Endothelial cell of umbilical vein (primary cell): ENCODE results near the gene RFNG. TPM values are rescaled to one million over a fixed set of nuclear protein-coding genes. Genes with fewer than 3 reads are reported as not detected.

Source experiments
- BruUV-seq: library from RNA; stranded (reverse); fragments of 400-500 nt; replicated peaks from 2 replicates; lab custom pipeline; 2021; lab: Mats Ljungman, UMichigan
- CTCF ChIA-PET: fragments of 300-600, 350-600 bp; sonication (Branson Sonifier 250); formaldehyde crosslinking; loops from one replicate; lab custom pipeline; 2021; ENCODE audit warnings: antibody characterized with exemption, inconsistent platforms; lab: Charles Lee
- POLR2A ChIA-PET: fragments of 300-600, 350-600 bp; sonication (Branson Sonifier 250); formaldehyde crosslinking; loops from one replicate; lab custom pipeline; 2021; ENCODE audit warnings: antibody characterized with exemption, inconsistent platforms; lab: Charles Lee
- DNase-seq: peaks from one replicate; pipeline ENCODE4 v3.0.0-alpha.2; 2011; ENCODE audit warnings: low read depth, low spot score
- FAIRE-seq: peaks from 2 replicates; lab custom pipeline; 2011; peaks lifted over from hg19 to GRCh38; lab: Jason Lieb, UNC
- H2AFZ ChIP-seq: 2 replicates; pipeline ENCODE4 v1.6.0; 2012; ENCODE audit warnings: low read depth, low read length, control low read depth, inconsistent platforms
- H3K27ac ChIP-seq: 2 replicates; pipeline ENCODE4 v1.5.1; 2011; ENCODE audit warnings: low read depth, mild to moderate bottlenecking, control low read depth, low read length, moderate library complexity; ENCODE audit not compliant: insufficient read depth
- H3K27me3 ChIP-seq, 2 experiments: 2 replicates each; pipeline versions ENCODE4 v1.6.0 to v1.6.1; 2011; ENCODE audit warnings: low read length in 2 of 2, mixed read lengths in 1 of 2; ENCODE audit not compliant: control insufficient read depth in 2 of 2, insufficient read depth in 2 of 2
- H3K36me3 ChIP-seq, 2 experiments: 2 replicates in 1 of 2; 3 replicates in 1 of 2; pipeline ENCODE4 v1.5.1; 2011; ENCODE audit warnings: low read length in 2 of 2, mild to moderate bottlenecking in 1 of 2, moderate library complexity in 1 of 2; ENCODE audit not compliant: control insufficient read depth in 2 of 2, insufficient read depth in 2 of 2; ENCODE audit errors: extremely low read depth in 1 of 2
- H3K4me1 ChIP-seq: 3 replicates; pipeline ENCODE4 v1.5.1; 2011; ENCODE audit warnings: mild to moderate bottlenecking, low read length; ENCODE audit not compliant: control insufficient read depth, insufficient read depth; ENCODE audit errors: extremely low read depth
- H3K4me2 ChIP-seq: 2 replicates; pipeline ENCODE4 v1.6.1; 2011; ENCODE audit warnings: low read length, control low read depth, mixed read lengths; ENCODE audit not compliant: insufficient read depth
- H3K4me3 ChIP-seq, 3 experiments: fragments of 200-600 bp in 1 of 3; sonication (generic), shearing (Covaris generic) in 1 of 3; replicated peaks in 1 of 3; 2 replicates each; pipeline ENCODE4 v1.5.1; 2011 to 2016; ENCODE audit warnings: control low read depth in 3 of 3, low read length in 3 of 3, mild to moderate bottlenecking in 2 of 3, inconsistent platforms in 1 of 3, low read depth in 1 of 3, moderate library complexity in 1 of 3; ENCODE audit not compliant: insufficient read depth in 1 of 3
- H3K79me2 ChIP-seq: 2 replicates; pipeline ENCODE4 v1.6.0; 2012; ENCODE audit warnings: low read length, inconsistent platforms; ENCODE audit not compliant: control insufficient read depth, insufficient read depth
- H3K9ac ChIP-seq: replicated peaks from 2 replicates; pipeline ENCODE3; 2011; ENCODE audit warnings: low read length, control low read depth; ENCODE audit not compliant: insufficient read depth; ENCODE audit errors: extremely low read depth
- H3K9me1 ChIP-seq: replicated peaks from 3 replicates; pipeline ENCODE4 v1.6.0; 2011; ENCODE audit warnings: mild to moderate bottlenecking, low read length; ENCODE audit not compliant: control insufficient read depth, insufficient read depth; ENCODE audit errors: extremely low read depth
- H3K9me3 ChIP-seq: replicated peaks from 2 replicates; pipeline ENCODE4 v1.5.1; 2012; ENCODE audit warnings: low read length, inconsistent platforms; ENCODE audit not compliant: control insufficient read depth, insufficient read depth
- H4K20me1 ChIP-seq: replicated peaks from 2 replicates; pipeline ENCODE3; 2011; ENCODE audit warnings: mild to moderate bottlenecking, low read length; ENCODE audit not compliant: control insufficient read depth, insufficient read depth; ENCODE audit errors: extremely low read depth
- EZH2 ChIP-seq: IDR thresholded peaks from 2 replicates; pipeline ENCODE4 v1.6.1; 2012; ENCODE audit warnings: borderline replicate concordance, low read depth, mild to moderate bottlenecking, moderate library complexity, low read length, inconsistent platforms; ENCODE audit not compliant: severe bottlenecking
- FOS ChIP-seq: IDR thresholded peaks from 2 replicates; pipeline ENCODE4 v1.6.1; 2011; ENCODE audit warnings: mild to moderate bottlenecking, low read length, moderate library complexity, borderline replicate concordance; ENCODE audit not compliant: insufficient read depth
- GATA2 ChIP-seq: IDR thresholded peaks from 2 replicates; pipeline ENCODE4 v1.7.0; 2011; ENCODE audit warnings: low read depth, mild to moderate bottlenecking, moderate library complexity, mixed read lengths, low read length; ENCODE audit not compliant: insufficient read length, insufficient read depth
- JUN ChIP-seq: IDR thresholded peaks from 2 replicates; pipeline ENCODE4 v1.6.1; 2011; ENCODE audit warnings: borderline replicate concordance, low read depth; ENCODE audit not compliant: insufficient read length, insufficient read depth
- MYC ChIP-seq: IDR thresholded peaks from one replicate; pipeline ENCODE4 v1.6.1; 2011; ENCODE audit warnings: mild to moderate bottlenecking, low read depth, low read length
- POLR2A ChIP-seq: IDR thresholded peaks from 2 replicates; pipeline ENCODE4 v1.6.1; 2012; ENCODE audit warnings: low read depth, mild to moderate bottlenecking, control low read depth, low read length
- POLR2AphosphoS5 ChIP-seq: IDR thresholded peaks from 2 replicates; pipeline ENCODE4 v1.6.1; 2012; ENCODE audit warnings: low read depth, mild to moderate bottlenecking, control low read depth, low read length, moderate library complexity; ENCODE audit not compliant: insufficient read depth
- dilution Hi-C: fragments of 300-500 bp; cut with MboI; formaldehyde crosslinking; loops from one replicate; pipeline ENCODE4 v1.15.0; 2019; ENCODE audit warnings: low sequenced_read_pairs; ENCODE audit not compliant: extremely low pct_ligation_motif_present
- intact Hi-C: fragments of 100-400 bp; cut with micrococcal nuclease; formaldehyde crosslinking; loops from one replicate; pipeline ENCODE4 v1.10.0; 2022
- polyA plus RNA-seq, 4 experiments: library from polyadenylated mRNA; depleted of rRNA in 3 of 4; stranded (reverse) in 3 of 4; unstranded in 1 of 4; fragments of >200 nt; gene quantifications; 2 replicates each; pipeline versions ENCODE4 v1.2.1 to v1.2.3, GENCODE V29; 2011 to 2012; ENCODE audit warnings: missing spikeins in 1 of 4
- total RNA-seq: library from RNA; stranded (reverse); gene quantifications from 2 replicates; pipeline ENCODE4 v1.2.3, GENCODE V29; 2021
- TF ChIP-seq, protein P1 (sequence below): IDR thresholded peaks from 2 replicates; pipeline ENCODE4 v1.6.1; 2011; ENCODE audit not compliant: insufficient read depth, insufficient read length
- TF ChIP-seq, protein P2 (sequence below), 2 donors: IDR thresholded peaks; 1 replicate in 1 of 2; 2 replicates in 1 of 2; pipeline ENCODE4 v1.5.1; 2011; ENCODE audit warnings: low read length in 2 of 2, mild to moderate bottlenecking in 2 of 2, moderate library complexity in 2 of 2, control low read depth in 1 of 2, inconsistent platforms in 1 of 2, low read depth in 1 of 2; ENCODE audit not compliant: insufficient read depth in 1 of 2; ENCODE audit errors: extremely low read depth in 1 of 2

RFNG gene
- total and polyA plus RNA-seq, 2 donors (not counting 3 experiments of a cell fraction or from before 2014, with no cell fraction given) = 33.7 to 40.0 TPM

DNA sequence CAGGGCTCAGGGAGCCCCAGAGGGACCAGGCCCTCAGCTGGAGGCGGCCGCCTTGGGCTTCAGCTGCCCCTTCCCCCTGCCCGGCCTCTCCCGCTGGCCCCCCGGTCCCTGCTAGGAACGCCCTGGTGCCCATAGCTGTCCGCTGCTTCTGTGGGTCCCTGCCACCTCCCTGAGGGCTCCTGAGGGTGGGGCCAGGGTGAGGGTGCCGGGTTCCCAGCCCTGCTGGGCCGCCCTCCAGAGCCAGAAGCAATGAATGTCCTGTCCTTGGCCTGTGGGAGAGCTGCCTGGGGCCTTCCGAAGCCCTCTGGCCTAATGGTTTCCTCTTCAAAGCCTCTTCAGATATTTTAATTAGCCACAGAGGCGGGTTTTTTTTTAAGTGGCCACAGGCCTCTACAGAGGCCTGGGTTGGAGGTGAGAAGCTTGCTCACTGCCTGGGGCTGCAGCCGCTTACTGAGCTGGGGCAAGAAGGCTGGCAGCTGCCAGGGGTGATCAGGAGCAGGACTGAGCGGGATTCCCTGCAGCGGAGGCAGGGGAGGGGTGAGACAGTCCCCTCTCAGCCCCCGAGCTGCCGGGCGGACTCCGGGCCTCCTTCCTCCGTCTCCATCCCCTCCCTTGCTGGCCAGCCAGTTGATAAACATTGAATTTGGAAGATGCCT lies 38.8 kb downstream of the RFNG start:
- H2AFZ ChIP-seq = no peak overlapping the region
- H4K20me1 ChIP-seq = no peaks in the 10 kb centered on the region
- H3K9ac ChIP-seq = no peak overlapping the region
- H3K9me1 ChIP-seq = no peaks in the 10 kb centered on the region
- intact Hi-C loops = no loop called here
- dilution Hi-C loops = no loop called here
- no peak overlapping the region for H3K4me3 ChIP-seq
- no peaks in the 10 kb centered on the region for H3K27me3 ChIP-seq
- BruUV-seq = no TSS peak
- H3K4me1 ChIP-seq = no peaks in the 10 kb centered on the region
- H3K79me2 ChIP-seq = no peaks in the 10 kb centered on the region
- H3K27ac ChIP-seq = no peak overlapping the region
- H3K9me3 ChIP-seq = no peaks in the 10 kb centered on the region
- POLR2A ChIA-PET = interaction anchor here (0.5 kb wide), 1 partner anchor 29 kb away, joined by 5 read pairs; no protein-coding TSS in a partner anchor
- FAIRE-seq = no peak
- DNase-seq = no peak
- CTCF ChIA-PET = interaction anchor here (1.4 to 2.3 kb wide), 3 partner anchors 9 to 143 kb away, joined by 3 to 12 read pairs (median 5); no protein-coding TSS in a partner anchor
- TF ChIP-seq MYC (no peak), GATA2 (no peak)
- TF ChIP-seq, protein P1, sequence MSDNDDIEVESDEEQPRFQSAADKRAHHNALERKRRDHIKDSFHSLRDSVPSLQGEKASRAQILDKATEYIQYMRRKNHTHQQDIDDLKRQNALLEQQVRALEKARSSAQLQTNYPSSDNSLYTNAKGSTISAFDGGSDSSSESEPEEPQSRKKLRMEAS = no peak
- H3K4me2 ChIP-seq = no peak overlapping the region
- H3K36me3 ChIP-seq = no peaks in the 10 kb centered on the region

DNA sequence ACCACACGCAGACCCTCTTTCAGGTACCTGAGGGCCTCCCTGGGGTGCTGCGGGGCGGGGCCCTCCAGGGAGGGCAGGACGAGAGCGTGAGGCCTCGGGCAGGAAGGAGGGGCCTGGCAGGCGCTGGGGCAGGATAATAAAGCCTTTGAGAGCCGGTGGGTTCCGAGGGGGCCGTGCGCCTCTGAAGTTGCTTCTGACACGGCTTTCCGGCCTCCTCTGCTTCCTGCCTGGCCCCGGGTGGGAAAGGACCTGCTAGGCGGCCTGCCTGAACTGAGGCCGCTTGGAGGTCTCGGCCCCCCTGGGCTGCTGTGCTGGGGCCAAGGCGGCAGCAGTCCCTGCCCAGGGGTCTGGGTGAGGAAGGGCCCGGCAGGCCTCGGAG lies 39.4 kb downstream of the RFNG start:
- Histone ChIP-seq H3K9me3 (no peaks in the 10 kb centered on the region), H3K27me3 (no peaks in the 10 kb centered on the region), H2AFZ (no peak overlapping the region), H3K4me2 (no peak overlapping the region), H3K27ac (no peak overlapping the region), H3K9me1 (no peaks in the 10 kb centered on the region), H3K4me1 (no peaks in the 10 kb centered on the region), H3K4me3 (no peak overlapping the region), H4K20me1 (no peaks in the 10 kb centered on the region), H3K9ac (no peak overlapping the region), H3K36me3 (no peaks in the 10 kb centered on the region), H3K79me2 (no peaks in the 10 kb centered on the region)
- intact Hi-C loops (no loop called here), dilution Hi-C loops (no loop called here)
- POLR2A ChIA-PET = no interaction called here
- CTCF ChIA-PET = interaction anchor here (2.3 kb wide), 1 partner anchor 52 kb away, joined by 12 read pairs; no protein-coding TSS in a partner anchor
- TF ChIP-seq EZH2 = no peak
- TF ChIP-seq, protein P2, sequence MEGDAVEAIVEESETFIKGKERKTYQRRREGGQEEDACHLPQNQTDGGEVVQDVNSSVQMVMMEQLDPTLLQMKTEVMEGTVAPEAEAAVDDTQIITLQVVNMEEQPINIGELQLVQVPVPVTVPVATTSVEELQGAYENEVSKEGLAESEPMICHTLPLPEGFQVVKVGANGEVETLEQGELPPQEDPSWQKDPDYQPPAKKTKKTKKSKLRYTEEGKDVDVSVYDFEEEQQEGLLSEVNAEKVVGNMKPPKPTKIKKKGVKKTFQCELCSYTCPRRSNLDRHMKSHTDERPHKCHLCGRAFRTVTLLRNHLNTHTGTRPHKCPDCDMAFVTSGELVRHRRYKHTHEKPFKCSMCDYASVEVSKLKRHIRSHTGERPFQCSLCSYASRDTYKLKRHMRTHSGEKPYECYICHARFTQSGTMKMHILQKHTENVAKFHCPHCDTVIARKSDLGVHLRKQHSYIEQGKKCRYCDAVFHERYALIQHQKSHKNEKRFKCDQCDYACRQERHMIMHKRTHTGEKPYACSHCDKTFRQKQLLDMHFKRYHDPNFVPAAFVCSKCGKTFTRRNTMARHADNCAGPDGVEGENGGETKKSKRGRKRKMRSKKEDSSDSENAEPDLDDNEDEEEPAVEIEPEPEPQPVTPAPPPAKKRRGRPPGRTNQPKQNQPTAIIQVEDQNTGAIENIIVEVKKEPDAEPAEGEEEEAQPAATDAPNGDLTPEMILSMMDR (IDR thresholded peaks at IDR 0.05; ENCODE audit: extremely low read depth in 1 of 2, insufficient read depth in 1 of 2, low read depth in 1 of 2, low read length in 2 of 2) = no peak
- TF ChIP-seq MYC = no peak
- no peak for TF ChIP-seq FOS
- no peak for TF ChIP-seq GATA2
- TF ChIP-seq POLR2A = no peak
- TF ChIP-seq, protein P1 = no peak
- TF ChIP-seq JUN = no peak
- no peak for TF ChIP-seq POLR2AphosphoS5
- no TSS peak for BruUV-seq
- FAIRE-seq (no peak), DNase-seq (no peak)
